ENCODE data around the gene NAALADL2. TPM values are rescaled to one million over a fixed set of nuclear protein-coding genes. Genes with fewer than 3 reads are reported as not detected.

NAALADL2 gene
- total RNA-seq, 1 experiment from 2014 or later, result 4.7 TPM

DNA sequence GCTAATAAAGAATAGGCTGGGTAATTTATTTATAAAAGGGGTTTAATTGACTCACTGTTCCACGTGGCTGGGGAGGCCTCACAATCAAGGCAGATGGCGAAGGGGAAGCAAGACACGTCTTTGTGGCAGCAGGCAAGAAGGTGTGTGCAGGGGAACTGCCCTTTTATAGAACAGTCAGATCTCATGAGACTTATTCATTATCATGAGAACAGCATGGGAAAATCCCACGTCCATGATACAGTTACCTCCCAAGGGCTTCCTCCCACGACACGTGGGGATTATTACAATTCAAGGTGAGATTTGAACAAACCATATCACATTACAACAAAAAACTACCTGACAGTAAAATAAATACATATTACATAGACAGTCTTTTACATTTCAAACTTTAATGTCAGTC lies 414.9 kb downstream of the NAALADL2 start:
- Histone ChIP-seq H3K27me3 (replicated peaks) (no peaks in the 10 kb centered on the region), H3K27ac (no peak overlapping the region), H3K4me1 (replicated peaks) (peaks cover 8% of the 10 kb centered on the region), H3K4me3 (no peak overlapping the region), H3K9me3 (replicated peaks) (no peaks in the 10 kb centered on the region), H3K36me3 (no peaks in the 10 kb centered on the region)
- DNase-seq (ENCODE audit: low read depth in 1 of 2, low spot score in 2 of 2), result no peak

DNA sequence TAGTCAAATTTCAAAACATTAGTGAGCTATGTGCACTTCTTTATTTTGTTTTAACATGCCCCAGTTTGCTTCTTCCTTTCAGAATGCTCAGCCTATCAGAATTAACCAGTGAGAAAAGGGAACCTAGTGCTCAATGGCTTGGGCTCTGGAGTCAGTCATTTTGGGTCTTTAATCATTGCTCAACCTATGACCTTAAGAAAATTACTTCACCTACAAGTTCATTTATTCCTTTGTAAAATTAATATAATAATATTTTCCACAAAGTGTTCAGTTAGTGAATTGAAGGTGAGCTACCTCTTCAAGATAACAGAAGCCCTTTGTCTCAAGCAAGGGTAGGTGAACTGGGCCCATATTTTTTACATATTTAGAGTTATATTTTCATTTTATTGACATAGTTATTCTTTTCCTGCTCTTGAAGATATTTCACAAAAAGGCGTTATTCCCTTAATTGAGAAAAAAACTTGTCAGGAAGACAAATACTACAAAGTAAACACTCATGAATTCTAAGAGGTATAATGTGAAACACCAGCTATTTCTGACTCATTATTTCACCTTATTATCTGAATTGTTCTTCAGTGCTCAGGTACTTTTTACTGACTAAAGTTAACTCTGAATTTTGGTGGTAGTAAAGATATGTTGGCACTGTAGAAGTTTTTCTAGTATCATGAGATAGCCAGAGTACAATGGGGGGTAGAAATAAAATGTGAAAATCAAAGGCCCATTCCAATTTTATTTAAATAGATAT lies 415.5 kb downstream of the NAALADL2 start:
- H3K36me3 ChIP-seq, result no peaks in the 10 kb centered on the region
- no peak overlapping the region for H3K27ac ChIP-seq
- H3K9me3 ChIP-seq (replicated peaks), result no peaks in the 10 kb centered on the region
- H3K27me3 ChIP-seq (replicated peaks), result no peaks in the 10 kb centered on the region
- H3K4me1 ChIP-seq (replicated peaks), result peaks cover 8% of the 10 kb centered on the region
- no peak for DNase-seq (ENCODE audit: low read depth in 1 of 2, low spot score in 2 of 2)
- no peak overlapping the region for H3K4me3 ChIP-seq

DNA sequence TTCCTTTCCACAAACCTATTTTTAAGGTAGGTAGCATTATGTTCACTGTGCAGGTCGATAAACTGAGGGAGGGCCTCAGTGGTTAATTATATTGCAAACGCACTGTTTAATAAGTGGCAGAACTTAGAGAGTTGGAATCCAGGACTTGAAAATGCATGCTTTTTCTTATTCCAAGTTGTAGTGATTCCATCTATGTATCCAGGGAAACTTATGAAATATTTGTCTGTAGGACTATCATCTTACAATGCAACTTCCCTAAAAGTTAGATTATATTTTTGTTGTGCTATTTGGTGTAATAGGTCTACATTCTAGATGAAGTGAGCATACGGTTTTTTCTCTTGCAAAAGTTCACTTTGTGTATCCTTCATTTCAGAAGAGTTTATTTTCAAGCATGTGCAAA lies 419.5 kb downstream of the NAALADL2 start:
- no peak for DNase-seq (ENCODE audit: low read depth in 1 of 2, low spot score in 2 of 2)
- no peak overlapping the region for H3K27ac ChIP-seq
- no peaks in the 10 kb centered on the region for H3K4me1 ChIP-seq (replicated peaks)
- no peak overlapping the region for H3K4me3 ChIP-seq
- H3K9me3 ChIP-seq (replicated peaks), result no peaks in the 10 kb centered on the region
- no peaks in the 10 kb centered on the region for H3K36me3 ChIP-seq
- H3K27me3 ChIP-seq (replicated peaks), result no peaks in the 10 kb centered on the region

- no peaks in the 10 kb centered on the region for H3K36me3 ChIP-seq
- no peaks in the 10 kb centered on the region for H3K9me3 ChIP-seq (replicated peaks)
- H3K4me3 ChIP-seq, result no peak overlapping the region
- no peaks in the 10 kb centered on the region for H3K4me1 ChIP-seq (replicated peaks)
- H3K27ac ChIP-seq, result no peak overlapping the region
- DNase-seq (ENCODE audit: low read depth in 1 of 2, low spot score in 2 of 2), result no peak
- no peaks in the 10 kb centered on the region for H3K27me3 ChIP-seq (replicated peaks)
Measured at GRCh38 chr3:175279457-175279856, 420.3 kb downstream of the NAALADL2 start.

GRCh38 chr3:175279911-175280310 lies 420.8 kb downstream of the NAALADL2 start:
- H3K9me3 ChIP-seq (replicated peaks), result no peaks in the 10 kb centered on the region
- H3K27ac ChIP-seq, result no peak overlapping the region
- no peaks in the 10 kb centered on the region for H3K4me1 ChIP-seq (replicated peaks)
- DNase-seq (ENCODE audit: low read depth in 1 of 2, low spot score in 2 of 2), result no peak
- no peak overlapping the region for H3K4me3 ChIP-seq
- no peaks in the 10 kb centered on the region for H3K36me3 ChIP-seq
- H3K27me3 ChIP-seq (replicated peaks), result no peaks in the 10 kb centered on the region

DNA sequence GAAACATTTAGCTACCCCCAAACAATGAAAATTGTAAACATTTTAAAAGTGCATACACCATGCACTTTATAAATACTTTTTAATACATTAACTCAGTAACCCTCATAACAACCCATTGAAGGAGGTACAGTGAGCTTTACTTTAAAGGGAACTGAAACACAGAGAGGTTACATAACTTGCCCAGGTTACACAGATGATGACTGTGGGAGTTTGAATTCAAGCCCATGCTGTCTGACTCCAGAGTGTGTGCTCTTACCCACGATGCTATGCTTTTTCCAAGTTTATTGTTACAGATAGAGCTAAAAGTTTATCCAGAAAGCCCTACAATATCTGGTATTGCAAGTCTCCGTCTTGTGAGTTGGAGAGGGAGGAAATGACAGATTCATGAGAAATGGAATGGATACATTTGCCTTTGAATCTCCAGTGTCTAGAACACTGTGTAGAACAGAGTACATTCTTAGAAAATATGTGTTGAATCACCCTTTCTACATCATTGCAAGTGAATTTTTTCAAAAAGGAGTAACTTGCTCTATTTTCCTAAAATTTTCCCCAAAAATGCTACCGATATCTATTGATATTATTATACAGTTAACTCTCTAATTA lies 428.3 kb downstream of the NAALADL2 start:
- Histone ChIP-seq H3K9me3 (replicated peaks) (no peaks in the 10 kb centered on the region), H3K4me1 (replicated peaks) (no peaks in the 10 kb centered on the region), H3K4me3 (no peak overlapping the region), H3K27ac (no peak overlapping the region), H3K36me3 (no peaks in the 10 kb centered on the region), H3K27me3 (replicated peaks) (no peaks in the 10 kb centered on the region)
- no peak for DNase-seq (ENCODE audit: low read depth in 1 of 2, low spot score in 2 of 2)

- no peaks in the 10 kb centered on the region for H3K9me3 ChIP-seq (replicated peaks)
- H3K27ac ChIP-seq, result no peak overlapping the region
- no peaks in the 10 kb centered on the region for H3K27me3 ChIP-seq (replicated peaks)
- no peaks in the 10 kb centered on the region for H3K4me1 ChIP-seq (replicated peaks)
- H3K4me3 ChIP-seq, result no peak overlapping the region
- H3K36me3 ChIP-seq, result no peaks in the 10 kb centered on the region
- DNase-seq (ENCODE audit: low read depth in 1 of 2, low spot score in 2 of 2), result no peak
Measured at GRCh38 chr3:175288621-175289020, 429.5 kb downstream of the NAALADL2 start.

DNA sequence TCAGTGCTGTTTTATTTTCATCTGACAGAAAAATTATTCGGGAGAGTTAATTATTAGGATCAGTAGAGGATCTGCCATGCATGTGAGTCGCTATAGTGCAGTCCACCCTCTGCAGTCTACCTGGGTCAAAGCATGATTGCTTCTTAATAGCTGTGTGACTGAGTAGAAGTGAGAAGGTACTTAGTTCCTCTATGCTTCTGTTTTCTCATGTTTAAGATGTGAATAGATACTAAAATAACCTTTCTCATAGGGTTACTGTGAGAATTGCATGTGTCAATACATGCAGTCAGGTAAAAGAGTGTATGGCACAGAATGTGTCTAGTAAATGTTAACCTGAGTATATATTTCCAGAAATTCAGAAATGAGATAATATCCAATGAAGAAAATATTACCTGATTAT lies 435.7 kb downstream of the NAALADL2 start:
- Histone ChIP-seq H3K9me3 (replicated peaks) (no peaks in the 10 kb centered on the region), H3K27ac (no peak overlapping the region), H3K36me3 (no peaks in the 10 kb centered on the region), H3K4me3 (no peak overlapping the region), H3K4me1 (replicated peaks) (no peaks in the 10 kb centered on the region), H3K27me3 (replicated peaks) (no peaks in the 10 kb centered on the region)
- DNase-seq (ENCODE audit: low read depth in 1 of 2, low spot score in 2 of 2), result no peak

- Histone ChIP-seq H3K4me1 (replicated peaks) (no peaks in the 10 kb centered on the region), H3K36me3 (no peaks in the 10 kb centered on the region), H3K27ac (no peak overlapping the region), H3K4me3 (no peak overlapping the region), H3K27me3 (replicated peaks) (no peaks in the 10 kb centered on the region), H3K9me3 (replicated peaks) (no peaks in the 10 kb centered on the region)
- DNase-seq (ENCODE audit: low read depth in 1 of 2, low spot score in 2 of 2), result no peak
Measured at GRCh38 chr3:175295248-175296130, 436.4 kb downstream of the NAALADL2 start.

DNA sequence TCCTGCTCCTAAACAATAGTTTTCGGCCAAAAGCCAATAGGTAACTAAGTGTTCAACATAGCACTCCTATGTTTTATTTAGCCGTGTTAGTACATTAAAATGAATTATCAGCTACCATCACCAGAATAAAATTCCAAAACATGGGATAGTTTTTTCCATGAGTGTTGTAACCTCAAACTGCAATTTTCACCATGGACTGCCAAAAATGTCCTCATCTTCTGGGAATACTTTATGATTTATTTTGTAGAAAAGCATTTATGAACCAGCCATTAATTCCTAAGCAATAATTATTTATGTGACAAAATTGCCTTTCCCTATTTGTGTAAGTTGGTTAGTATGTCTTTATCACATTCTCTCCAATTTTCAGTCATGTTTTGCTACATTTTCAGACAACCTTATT lies 438.1 kb downstream of the NAALADL2 start:
- no peak for DNase-seq (ENCODE audit: low read depth in 1 of 2, low spot score in 2 of 2)

GRCh38 chr3:175301741-175302140 lies 442.6 kb downstream of the NAALADL2 start:
- Histone ChIP-seq H3K27me3 (replicated peaks) (no peaks in the 10 kb centered on the region), H3K4me1 (replicated peaks) (no peaks in the 10 kb centered on the region), H3K9me3 (replicated peaks) (no peaks in the 10 kb centered on the region), H3K36me3 (no peaks in the 10 kb centered on the region), H3K27ac (no peak overlapping the region), H3K4me3 (no peak overlapping the region)
- DNase-seq (ENCODE audit: low read depth in 1 of 2, low spot score in 2 of 2), result no peak

More for the DNA sequence above, 438.1 kb downstream of the NAALADL2 start:
- Histone ChIP-seq H3K27me3 (replicated peaks) (no peaks in the 10 kb centered on the region), H3K9me3 (replicated peaks) (no peaks in the 10 kb centered on the region), H3K36me3 (no peaks in the 10 kb centered on the region), H3K4me1 (replicated peaks) (no peaks in the 10 kb centered on the region), H3K27ac (no peak overlapping the region), H3K4me3 (no peak overlapping the region)

DNA sequence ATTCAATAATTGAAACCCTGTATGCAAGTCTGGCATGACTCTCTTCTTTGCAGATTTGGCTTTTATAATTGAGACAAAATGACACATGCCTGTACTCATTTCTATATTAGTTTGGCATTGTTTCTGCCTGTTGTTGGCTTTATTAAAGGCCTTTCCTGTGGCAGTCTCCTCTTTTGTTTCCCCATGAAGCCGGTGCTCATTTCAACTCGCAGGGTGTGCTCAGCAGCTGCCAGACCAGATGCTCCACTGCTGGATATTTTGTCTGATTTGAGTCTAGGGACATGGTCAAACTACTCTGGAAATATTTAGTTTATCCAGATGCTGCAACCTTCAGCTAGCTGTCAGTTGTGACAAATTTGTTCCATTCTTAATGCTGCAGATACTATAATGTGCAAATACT lies 445.3 kb downstream of the NAALADL2 start:
- no peaks in the 10 kb centered on the region for H3K27me3 ChIP-seq (replicated peaks)
- no peaks in the 10 kb centered on the region for H3K36me3 ChIP-seq
- H3K4me3 ChIP-seq, result no peak overlapping the region
- no peaks in the 10 kb centered on the region for H3K4me1 ChIP-seq (replicated peaks)
- no peak overlapping the region for H3K27ac ChIP-seq
- no peak for DNase-seq (ENCODE audit: low read depth in 1 of 2, low spot score in 2 of 2)
- H3K9me3 ChIP-seq (replicated peaks), result no peaks in the 10 kb centered on the region

GRCh38 chr3:175307642-175308041 lies 448.5 kb downstream of the NAALADL2 start:
- H3K36me3 ChIP-seq, result no peaks in the 10 kb centered on the region
- no peak for DNase-seq (ENCODE audit: low read depth in 1 of 2, low spot score in 2 of 2)
- H3K27ac ChIP-seq, result no peak overlapping the region
- H3K27me3 ChIP-seq (replicated peaks), result no peaks in the 10 kb centered on the region
- H3K9me3 ChIP-seq (replicated peaks), result no peaks in the 10 kb centered on the region
- no peak overlapping the region for H3K4me3 ChIP-seq
- H3K4me1 ChIP-seq (replicated peaks), result no peaks in the 10 kb centered on the region

GRCh38 chr3:175308097-175308496 lies 449.0 kb downstream of the NAALADL2 start:
- H3K4me1 ChIP-seq (replicated peaks), result no peaks in the 10 kb centered on the region
- H3K4me3 ChIP-seq, result no peak overlapping the region
- no peaks in the 10 kb centered on the region for H3K27me3 ChIP-seq (replicated peaks)
- no peak overlapping the region for H3K27ac ChIP-seq
- H3K36me3 ChIP-seq, result no peaks in the 10 kb centered on the region
- H3K9me3 ChIP-seq (replicated peaks), result no peaks in the 10 kb centered on the region
- DNase-seq (ENCODE audit: low read depth in 1 of 2, low spot score in 2 of 2), result no peak

All from SJSA1 (cell line).